LNCAP (cell line): Measurements from ENCODE around the gene RETN.

Experiments used
- CTCF ChIP-seq: fragments of 450-650 bp; IDR thresholded peaks from 2 replicates; pipeline ENCODE4 v1.5.1; 2017; ENCODE audit warnings: mild to moderate bottlenecking

RETN gene

GRCh38 chr19:7668842-7669241 lies at the start of gene RETN:
TSS of gene RETN (plus strand) at chr19:7669049. CDS start at chr19:7669327, 278 bp downstream.
- no peak for TF ChIP-seq CTCF

- TF ChIP-seq CTCF: no peak
Observed at GRCh38 chr19:7619671-7620441, 49.0 kb upstream of the RETN start.

GRCh38 chr19:7620442-7621412 lies 48.1 kb upstream of the RETN start:
- TF ChIP-seq CTCF: no peak

GRCh38 chr19:7622933-7623685 lies 45.7 kb upstream of the RETN start:
- TF ChIP-seq CTCF: no peak

GRCh38 chr19:7623725-7624603 lies 44.9 kb upstream of the RETN start:
- TF ChIP-seq CTCF: no peak

- TF ChIP-seq CTCF: no peak
Observed at GRCh38 chr19:7624810-7625209, 44.0 kb upstream of the RETN start.
